ENCODE measurements around the gene STXBP6. TPM values are rescaled to one million over a fixed set of nuclear protein-coding genes. Genes with fewer than 3 reads are reported as not detected.

Gene STXBP6
- total RNA-seq, 1 donor from 2014 or later = 0.98 TPM

DNA sequence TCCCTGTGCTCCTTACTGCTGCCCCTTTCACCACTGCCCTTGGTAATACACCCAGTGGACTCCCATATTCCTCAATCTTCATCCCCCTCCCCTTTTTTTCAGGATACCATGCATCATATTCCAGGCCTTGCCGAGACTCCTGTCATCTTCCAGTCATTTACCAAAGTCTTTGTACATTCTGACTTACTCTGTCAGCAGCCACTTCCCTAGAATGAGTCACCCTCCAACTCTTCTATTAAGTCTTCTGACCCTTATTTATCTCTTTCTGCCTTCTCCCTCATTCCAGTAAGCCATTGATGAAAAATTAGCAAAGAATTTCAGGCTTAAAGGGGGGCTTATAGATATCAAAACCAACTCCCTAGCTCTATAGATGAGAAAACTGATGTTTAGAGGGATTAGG lies 128.0 kb downstream of the STXBP6 start:
- DNase-seq (ENCODE audit: low spot score) (no peak), ATAC-seq (no peak)

DNA sequence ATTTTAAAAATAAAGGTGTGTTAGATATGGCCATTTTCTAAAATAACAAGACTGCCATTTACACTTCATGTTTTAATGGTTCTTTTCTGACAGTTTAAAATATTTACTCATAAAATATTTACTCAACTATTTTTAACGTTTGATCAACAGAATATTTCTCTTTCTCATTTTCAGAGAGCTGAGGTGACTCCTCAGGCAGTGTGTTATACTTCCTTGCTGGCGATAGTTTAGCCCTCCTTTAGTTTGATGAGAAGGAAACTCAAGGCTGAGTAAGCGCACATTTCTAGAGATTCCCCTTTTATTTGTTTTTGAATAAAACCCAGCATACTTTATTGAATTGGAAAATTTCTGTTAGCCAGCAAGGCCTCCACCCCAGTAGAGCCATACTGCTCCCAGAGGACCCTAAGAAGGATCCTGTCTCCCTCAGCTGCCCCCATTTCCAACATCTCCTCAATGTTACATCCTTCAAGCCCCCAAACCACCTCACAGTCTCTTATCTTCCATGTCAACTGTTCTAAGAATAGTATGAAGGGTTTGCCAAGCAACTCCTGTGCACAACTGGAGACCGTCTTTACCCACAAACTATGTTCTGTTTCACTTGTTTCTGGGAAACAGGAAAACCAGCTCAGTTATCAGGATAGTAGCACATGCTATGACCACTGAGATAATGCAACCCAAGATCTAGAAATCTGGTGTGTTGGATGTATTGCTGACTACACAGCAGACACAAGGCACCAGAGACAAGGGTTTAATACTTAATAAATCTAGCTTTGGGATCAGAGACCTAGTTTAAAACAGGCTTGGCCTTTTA lies 129.5 kb downstream of the STXBP6 start:
- ATAC-seq (no peak), DNase-seq (ENCODE audit: low spot score) (no peak)

DNA sequence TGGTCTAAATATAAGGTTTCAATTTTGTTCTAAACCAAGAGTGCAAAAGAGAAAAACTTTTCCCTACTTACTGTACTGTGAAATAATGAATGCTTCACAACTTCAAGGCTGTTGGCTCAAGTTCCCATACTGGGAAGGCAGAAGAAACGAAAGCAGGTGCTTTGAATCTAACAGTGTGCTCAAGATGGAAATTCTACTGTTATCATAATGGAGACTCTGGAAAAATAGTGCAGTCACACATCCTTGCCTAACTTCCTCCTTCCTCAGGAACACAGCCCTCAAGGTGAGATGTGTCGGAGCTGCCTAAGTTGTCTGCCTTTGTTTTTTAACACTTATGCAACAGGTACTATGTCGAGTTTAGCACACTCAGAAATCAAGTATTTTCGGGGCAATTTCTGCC lies 131.1 kb downstream of the STXBP6 start:
- no peak for DNase-seq (ENCODE audit: low spot score)
- ATAC-seq = no peak

DNA sequence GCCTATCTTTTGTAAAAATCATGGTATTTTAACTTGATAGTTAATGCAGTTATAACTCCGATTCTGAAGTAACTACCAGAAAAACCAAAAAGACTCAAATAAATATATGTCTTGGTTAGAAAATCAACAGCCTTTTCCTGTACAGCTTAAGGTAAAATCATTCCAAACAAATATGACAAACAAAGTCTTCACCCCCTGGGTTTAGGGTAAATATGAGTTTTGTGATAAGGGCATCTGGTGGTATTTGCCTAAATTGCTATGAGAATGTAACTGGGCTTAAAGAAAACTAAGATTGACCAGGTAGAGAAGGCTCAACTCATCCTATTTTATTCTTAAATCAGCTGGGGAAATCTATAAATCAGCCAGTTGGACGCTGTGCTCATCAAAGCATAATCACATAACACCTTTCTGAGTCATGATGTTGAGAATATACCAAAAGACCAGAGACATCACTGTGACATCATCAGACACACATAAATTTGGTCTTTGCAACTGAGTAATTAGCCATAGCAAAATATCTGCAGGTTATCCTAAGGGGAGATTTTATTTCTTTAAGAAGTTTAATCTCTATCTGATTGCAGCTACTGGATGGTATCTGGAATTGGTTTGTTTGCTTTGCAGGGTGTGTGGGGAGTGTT lies 133.9 kb downstream of the STXBP6 start:
- no peak for DNase-seq (ENCODE audit: low spot score)
- ATAC-seq = no peak

DNA sequence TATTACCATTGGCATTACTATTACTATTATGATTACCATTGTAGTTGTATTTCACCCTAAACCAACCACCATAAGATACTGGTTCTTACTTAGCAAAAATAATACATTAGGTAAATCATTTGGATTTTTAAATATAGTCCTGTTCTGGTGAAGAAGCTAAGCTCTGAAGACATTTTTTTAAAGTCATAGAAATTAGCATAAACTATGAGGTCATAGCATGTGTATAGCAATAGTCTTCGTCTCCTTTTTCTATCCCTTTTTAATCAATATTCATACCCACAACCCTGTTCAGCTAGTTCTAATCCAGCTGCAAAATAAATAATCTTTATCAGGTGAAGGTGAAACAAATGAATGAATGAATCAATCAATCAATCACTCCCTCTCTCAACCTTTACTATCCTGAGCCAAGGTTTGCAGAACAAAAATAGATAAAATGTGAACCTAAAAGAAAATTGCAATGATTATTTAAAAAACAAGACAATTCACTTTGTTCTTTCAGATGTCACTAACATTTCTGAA lies 134.5 kb downstream of the STXBP6 start:
- no peak for ATAC-seq

DNA sequence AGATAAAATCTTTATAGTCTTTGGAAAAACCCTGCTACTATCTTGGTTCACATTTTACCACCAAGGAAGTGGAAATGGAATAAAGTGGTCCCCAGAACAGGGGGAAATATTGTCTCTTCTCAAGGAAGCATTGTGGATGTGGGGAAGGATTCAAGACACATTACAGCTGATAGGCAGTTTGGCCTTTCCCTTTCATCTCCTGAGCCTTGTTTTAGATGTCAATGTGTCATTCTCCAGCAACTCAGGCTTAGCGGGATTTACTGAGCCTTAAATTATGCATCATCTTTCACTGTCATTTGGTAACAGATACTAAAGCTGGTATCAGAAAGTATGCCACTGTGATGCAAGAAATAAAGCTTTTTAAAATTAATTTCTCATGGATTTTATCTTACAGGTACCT lies 136.2 kb downstream of the STXBP6 start:
- no peak for DNase-seq (ENCODE audit: low spot score)

More for the DNA sequence above, 134.5 kb downstream of the STXBP6 start:
- no peak for DNase-seq (ENCODE audit: low spot score)

DNA sequence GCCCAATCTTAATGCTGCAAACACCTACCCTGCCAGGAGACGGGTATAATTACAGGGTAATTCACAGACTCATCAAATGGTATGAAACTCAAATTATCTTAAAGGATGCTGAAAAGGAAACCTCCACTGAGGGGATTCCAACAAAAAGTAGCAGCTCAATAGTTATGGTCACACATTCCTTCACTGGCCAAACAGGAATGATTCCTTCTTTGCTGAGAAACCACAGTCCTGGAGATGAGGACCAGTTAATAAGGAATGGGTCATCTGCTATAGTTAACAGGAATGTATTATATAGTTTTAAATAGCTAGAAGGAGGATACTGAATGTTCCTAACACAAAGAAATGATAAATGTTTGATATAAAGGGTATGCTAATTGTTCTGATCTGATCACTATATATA lies 136.9 kb downstream of the STXBP6 start:
- ATAC-seq (no peak), DNase-seq (ENCODE audit: low spot score) (no peak)

More for the DNA sequence above, 136.2 kb downstream of the STXBP6 start:
- ATAC-seq = no peak

DNA sequence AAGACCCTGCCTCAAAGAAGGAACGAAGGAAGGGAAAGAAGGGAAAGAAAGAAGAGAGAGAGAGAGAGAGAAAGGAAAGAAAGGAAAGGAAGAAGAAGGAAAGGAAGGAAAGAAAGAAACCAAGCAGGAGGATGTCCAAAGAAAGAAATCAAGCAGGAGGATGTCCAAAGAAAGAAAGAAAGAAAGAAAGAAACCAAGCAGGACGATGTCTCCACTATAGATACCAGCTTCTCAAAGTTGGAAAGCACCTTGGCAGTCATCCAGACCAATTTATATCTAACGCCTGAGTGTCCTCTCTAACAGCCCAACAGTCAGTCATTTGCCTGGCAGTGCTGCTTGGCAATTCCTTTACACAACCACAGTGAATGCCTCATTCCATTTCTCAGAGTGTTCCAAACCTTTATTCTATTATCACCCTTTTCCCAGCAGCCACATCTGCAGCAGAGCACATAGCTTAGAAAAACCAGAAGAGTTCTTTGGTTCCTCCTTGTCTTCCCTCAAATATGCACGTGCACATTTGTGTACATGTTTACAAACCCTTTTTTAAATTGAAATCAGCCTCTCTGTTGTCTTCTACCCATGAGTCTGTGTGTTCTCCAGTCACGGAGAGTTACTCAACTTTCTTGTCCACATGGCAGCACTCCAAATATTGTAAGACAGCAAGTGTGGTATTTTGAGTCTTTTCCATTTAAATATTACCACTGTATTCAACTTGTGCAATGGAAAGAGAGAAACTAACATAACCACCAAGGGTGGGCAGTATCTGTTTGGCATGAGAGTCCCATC lies 138.4 kb downstream of the STXBP6 start:
- ATAC-seq (peak; percentile 58), DNase-seq (ENCODE audit: low spot score) (no peak)

DNA sequence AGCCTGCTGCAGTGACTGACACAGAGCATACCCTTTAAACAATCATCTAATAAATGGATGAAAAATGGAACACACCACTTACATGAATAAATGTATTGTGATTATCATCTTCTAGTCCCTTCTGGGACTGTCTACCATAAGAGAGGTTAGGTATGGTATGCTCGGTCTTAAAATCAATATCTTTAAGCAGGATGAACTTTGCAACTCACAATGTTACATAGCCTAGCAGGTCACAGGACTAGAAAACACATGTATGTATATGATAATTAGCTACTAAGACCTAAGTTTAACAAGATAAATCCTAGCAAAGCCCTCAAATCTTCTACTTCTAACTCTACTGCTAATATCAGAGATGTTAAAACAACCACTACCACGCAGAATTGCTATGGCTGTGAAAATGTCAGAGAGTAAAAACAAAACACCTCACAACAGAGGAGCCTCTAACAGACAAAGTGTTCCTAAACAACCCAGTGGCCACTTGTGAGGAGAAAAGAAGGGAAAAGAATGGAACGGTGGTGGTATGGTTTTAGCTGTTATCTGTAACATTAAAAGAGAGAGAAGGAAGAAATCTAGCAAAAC lies 139.4 kb downstream of the STXBP6 start:
- DNase-seq (ENCODE audit: low spot score) = no peak
- ATAC-seq = no peak

DNA sequence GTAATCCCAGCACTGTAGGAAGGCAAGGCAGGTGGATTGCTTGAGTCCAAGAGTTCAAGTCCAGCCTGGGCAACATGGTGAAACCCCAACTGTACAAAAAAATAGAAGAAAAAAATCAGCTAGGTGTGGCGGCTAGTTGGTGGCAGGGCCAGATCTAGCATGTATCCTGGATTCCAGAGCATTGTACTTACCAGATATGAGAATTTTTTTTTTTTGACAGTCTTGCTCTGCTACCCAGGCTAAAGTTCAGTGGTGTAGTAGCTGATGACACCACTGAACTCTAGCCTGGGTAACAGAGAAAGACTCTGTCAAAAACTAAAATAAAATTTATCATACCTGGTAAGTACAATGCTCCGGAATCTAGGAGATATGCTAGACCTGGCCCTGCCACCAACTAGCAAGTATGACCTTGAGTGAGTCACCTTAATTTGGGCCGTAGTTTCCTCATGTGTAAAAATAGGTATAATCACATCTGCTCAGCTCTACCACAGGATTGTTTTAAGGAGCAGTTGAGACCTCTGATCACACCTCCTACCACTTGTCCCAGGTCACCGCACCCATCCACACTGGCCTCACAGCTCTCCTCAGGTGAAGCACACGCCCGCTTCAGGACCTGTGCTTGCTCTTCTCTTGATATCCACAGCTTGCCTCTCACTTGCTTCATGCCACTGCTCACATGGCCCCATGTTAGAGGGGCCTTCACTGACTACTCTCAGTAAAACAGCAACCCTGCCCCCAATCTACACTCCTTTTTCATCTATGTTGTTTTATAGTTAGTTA lies 140.2 kb downstream of the STXBP6 start:
- ATAC-seq (no peak), DNase-seq (ENCODE audit: low spot score) (no peak)

DNA sequence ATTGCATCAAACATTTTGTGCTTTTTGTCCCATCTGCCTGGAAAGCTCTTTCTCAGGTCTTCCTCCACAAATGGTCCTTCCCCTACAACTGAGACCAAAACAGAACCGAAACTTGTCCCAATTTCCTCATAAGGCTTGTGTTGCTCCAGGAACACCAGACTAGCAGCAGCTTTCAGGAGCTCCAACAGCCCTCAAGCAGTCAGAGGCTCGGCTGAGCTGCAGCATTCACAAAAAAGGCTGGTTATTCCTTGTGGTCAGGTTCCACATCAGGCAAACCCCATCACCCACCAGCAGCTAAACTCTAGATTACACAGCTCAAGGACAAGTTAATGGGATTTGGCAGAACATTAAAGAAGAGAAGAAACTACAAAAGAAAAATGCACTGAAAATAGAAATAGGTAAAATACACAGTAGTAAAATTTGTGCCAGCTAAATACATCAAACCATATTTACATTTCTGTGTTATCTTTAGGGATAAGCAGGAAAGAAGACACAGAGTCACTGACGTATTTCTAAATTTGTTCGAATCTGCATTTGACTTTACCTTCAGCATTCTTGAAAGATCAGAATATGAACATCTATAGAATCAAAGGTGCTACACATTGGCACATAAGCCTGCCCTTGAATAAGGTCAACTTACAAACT lies 141.2 kb downstream of the STXBP6 start:
- DNase-seq (ENCODE audit: low spot score) = no peak
- peak; percentile 27 for ATAC-seq

DNA sequence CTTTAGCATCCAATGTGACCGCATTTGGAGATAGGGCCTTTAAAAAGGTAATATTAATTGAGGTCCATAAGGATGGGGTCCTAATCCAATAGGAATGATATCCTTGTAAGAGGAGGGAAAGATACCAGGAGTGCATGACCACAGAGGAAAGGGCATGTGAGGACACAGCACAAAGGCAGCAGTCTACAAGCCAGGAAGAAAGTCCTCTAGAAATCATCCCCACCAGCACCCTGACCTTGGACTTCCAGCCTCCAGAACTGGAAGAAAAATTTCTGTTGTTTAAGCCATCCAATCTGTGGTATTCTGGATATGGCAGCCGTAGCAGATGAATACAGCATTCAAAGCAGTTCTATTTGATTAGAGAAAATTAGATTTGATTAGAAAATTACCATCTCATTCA lies 145.4 kb downstream of the STXBP6 start:
- ATAC-seq = no peak
- DNase-seq (ENCODE audit: low spot score) = no peak

DNA sequence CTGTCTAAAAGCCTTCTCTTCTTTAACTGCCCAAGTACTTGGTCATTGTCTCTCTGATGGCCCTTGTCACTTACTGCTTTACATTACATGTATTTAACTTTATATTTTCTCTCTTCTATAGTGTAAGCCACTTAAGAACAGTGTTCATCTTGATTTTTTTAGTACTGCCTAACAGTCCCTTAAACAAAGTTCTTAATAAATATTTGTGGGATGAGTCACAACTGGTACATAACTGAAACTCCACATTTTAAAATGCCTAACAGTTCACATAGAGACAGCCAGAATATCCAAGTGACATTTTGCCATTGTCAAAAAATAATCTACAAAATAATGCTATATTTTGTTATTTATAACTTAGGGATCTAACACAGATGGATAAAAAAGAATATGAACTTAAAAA lies 146.6 kb downstream of the STXBP6 start:
- ATAC-seq (no peak), DNase-seq (ENCODE audit: low spot score) (no peak)

DNA sequence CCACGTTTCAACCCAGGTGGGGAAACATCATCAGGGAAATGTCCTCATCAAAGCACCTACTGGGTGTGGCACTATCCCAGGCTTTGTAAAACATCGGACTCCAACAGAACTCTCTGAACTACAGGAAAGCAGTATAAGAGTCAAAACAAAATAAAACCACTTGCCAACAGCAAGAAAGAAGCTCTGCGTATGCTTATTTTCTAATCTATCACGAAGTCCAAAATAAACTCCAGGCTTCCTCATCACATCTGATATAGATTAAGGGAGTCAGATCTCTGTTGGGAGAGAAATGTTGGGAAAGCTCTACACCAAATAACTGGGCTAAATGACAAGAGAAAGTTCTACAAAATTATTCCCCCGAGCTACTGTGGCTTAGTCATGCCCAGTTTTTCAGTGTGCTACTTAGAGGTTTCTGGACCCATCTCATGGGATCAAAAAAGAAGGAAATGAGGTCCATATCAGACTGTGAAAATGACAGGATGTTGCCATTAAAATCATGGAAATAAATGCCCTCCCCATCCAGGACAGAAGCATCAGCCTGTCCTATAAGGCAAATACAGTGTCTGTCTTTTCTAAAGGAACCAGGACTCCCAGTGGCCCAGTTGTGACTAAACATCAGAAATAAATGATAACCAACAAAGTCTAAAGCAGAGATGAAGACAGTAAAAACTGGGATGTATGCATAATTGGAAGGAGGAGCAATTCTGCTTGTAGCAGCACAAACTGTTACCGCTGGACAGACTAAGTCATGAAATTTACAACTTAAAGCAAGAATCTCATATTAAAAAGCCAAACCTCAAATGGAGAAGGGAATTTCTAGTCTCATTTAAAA lies 149.5 kb downstream of the STXBP6 start:
- no peak for DNase-seq (ENCODE audit: low spot score)
- no peak for ATAC-seq

DNA sequence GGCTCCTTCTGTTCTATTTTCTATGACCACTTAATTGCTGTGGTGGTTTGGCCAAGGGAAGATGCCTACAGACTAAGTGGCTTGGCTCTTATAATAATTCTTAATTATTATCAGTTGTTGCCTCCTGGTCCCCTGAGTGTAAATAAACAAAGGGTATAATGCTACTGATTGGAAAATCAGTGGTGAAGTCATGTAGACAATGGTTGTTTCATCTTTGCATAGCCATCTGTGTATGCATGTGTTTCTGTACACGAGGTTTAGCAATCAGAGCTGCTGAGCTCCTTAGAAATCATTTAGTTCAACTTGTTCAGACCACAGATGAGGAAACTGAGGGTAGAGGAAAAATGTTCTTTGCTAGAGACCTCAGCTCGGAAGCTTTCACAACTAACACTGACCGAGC lies 152.2 kb downstream of the STXBP6 start:
- no peak for ATAC-seq
- no peak for DNase-seq (ENCODE audit: low spot score)

DNA sequence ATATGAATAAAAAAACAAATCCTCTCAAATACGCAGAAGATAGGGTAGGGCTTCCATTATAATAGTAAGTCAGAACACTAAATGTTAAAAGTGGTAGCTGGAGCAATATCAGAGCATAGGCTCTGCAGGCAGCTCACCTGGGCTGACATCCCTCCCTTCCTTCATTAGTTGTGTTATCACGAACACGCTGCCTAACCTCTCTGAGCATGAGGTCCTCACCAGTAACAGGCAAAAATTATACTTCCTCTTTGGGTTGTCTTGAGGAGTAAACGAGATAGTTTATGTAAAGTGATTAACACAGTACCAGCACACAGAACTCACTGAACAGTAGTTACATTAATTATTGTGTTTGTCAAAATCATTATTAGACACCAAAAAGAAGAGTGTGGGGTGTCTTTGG lies 154.3 kb downstream of the STXBP6 start:
- ATAC-seq (no peak), DNase-seq (ENCODE audit: low spot score) (no peak)

DNA sequence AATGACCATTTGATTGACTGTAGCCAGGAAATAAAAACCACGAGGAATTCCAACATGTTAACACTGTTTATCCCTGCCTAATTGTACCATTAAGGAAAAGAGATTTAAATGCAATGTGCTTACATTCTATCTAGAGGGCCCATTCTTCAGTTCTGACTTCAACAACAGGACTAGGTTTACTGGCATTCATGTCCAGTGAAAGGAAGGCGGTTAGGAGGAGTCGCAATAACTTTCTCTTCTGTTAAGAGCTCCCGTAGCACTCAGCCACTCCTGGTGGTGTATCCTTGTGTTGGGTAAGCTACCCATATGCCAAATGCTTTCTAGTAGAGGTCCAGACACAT lies 154.7 kb downstream of the STXBP6 start:
- ATAC-seq (no peak), DNase-seq (ENCODE audit: low spot score) (no peak)

DNA sequence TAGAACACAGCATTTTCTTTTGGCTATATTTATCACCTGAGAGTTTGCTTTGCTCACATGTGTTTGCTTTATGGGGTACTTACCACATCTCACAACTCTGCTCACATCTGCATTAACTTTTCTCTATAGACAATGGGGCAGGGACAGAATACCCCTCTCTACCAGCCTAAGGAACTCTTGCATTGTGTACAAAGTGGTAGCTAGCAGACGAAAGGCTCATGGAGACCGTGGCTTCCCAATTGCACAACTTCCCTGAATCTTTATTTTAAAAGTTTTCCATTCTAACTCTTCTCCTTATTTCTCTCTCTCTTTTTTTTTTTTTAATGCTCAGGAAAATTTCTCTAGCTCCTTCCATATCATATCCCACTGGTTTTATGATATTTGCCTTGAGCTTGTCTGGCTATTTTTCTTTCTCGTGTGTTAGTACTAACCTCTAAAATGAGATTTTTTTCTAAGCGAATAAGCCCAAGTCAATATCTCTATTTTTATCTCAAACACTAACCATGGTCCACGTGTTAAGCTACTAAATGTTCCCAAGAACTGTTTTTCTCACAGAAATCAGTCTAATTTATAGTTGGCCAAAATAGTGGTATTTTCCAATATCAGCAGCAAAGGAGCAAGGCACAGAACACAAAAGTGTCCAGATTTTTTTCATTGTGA lies 155.2 kb downstream of the STXBP6 start:
- DNase-seq (ENCODE audit: low spot score) (no peak), ATAC-seq (no peak)
